Activated B cell treated with CpG ODN at 0.5 μM for 24 hours (primary cell): ENCODE data around the gene HSP90AB1. TPM values are rescaled to one million over a fixed set of nuclear protein-coding genes. Genes with fewer than 3 reads are reported as not detected.

Experiments
- ATAC-seq: fragments of 200-7000 bp; cut with Tn5 transposase; one replicate; pipeline ENCODE4 v1.10.0; 2021; ENCODE audit warnings: low read depth, mild to moderate bottlenecking, moderate library complexity
- CTCF ChIA-PET: fragments of 350-600 bp; sonication (Branson Sonifier 250); formaldehyde crosslinking; loops from one replicate; lab custom pipeline; 2021; ENCODE audit warnings: antibody characterized with exemption; lab: Charles Lee
- POLR2A ChIA-PET: fragments of 350-600 bp; sonication (Branson Sonifier 250); formaldehyde crosslinking; loops from one replicate; lab custom pipeline; 2021; ENCODE audit warnings: antibody characterized with exemption; lab: Charles Lee
- DNase-seq: peaks from one replicate; pipeline ENCODE4 v3.0.0; 2022
- H3K27ac Mint-ChIP-seq: one replicate; pipeline ENCODE4 v1.8.0; 2020; ENCODE audit warnings: mixed read lengths
- H3K27me3 Mint-ChIP-seq: one replicate; pipeline ENCODE4 v1.8.0; 2021; ENCODE audit warnings: mixed read lengths
- H3K36me3 Mint-ChIP-seq: one replicate; pipeline ENCODE4 v1.8.0; 2021; ENCODE audit warnings: low read depth, mixed read lengths
- H3K4me1 Mint-ChIP-seq: one replicate; pipeline ENCODE4 v1.8.0; 2021; ENCODE audit warnings: mixed read lengths
- H3K4me3 Mint-ChIP-seq: one replicate; pipeline ENCODE4 v1.8.0; 2020; ENCODE audit warnings: mild to moderate bottlenecking, mixed read lengths
- H3K9me3 Mint-ChIP-seq: one replicate; pipeline ENCODE4 v1.8.0; 2020; ENCODE audit warnings: mixed read lengths
- CTCF ChIP-seq: fragments of 200-600 bp; IDR thresholded peaks from one replicate; pipeline ENCODE4 v1.8.0; 2022; ENCODE audit warnings: antibody characterized with exemption, mild to moderate bottlenecking
- intact Hi-C: fragments of 100-400 bp; cut with micrococcal nuclease; formaldehyde crosslinking; loops from one replicate; pipeline ENCODE4 v1.15.1; 2024
- total RNA-seq: library from RNA; stranded (reverse); gene quantifications from 2 replicates; pipeline ENCODE4 v1.2.3, GENCODE V29; 2022

The HSP90AB1 gene
- total RNA-seq, 1 donor from 2014 or later, result 1,222 TPM

GRCh38 chr6:44248579-44248978 is 1.7 kb downstream of the HSP90AB1 start:
- Mint-ChIP-seq H3K27me3 (no peaks in the 10 kb centered on the region), H3K4me1 (peaks cover 71% of the 10 kb centered on the region), H3K27ac (peak overlapping the region; percentile 99), H3K9me3 (no peaks in the 10 kb centered on the region), H3K36me3 (peaks cover 70% of the 10 kb centered on the region), H3K4me3 (peak overlapping the region; percentile 99)
- CTCF ChIA-PET, result interaction anchor here (1.9 to 4.7 kb wide), 3 partner anchors 8 to 12 kb away, joined by 5 to 31 read pairs (median 11); partner anchors contain the start of gene SLC35B2
- intact Hi-C loops, result loop anchor here (10.0 kb wide), 1 partner anchor 474 kb away; the partner anchor contains the start of gene VEGFA
- DNase-seq (no peak), ATAC-seq (no peak)
- no peak for TF ChIP-seq CTCF
- POLR2A ChIA-PET, result interaction anchor here (0.7 to 9.4 kb wide), 5 partner anchors 12 to 619 kb away, joined by 3 to 549 read pairs (median 8); partner anchors contain the start of genes AARS2, GTPBP2, NFKBIE and SLC35B2

GRCh38 chr6:44249082-44249748 is 2.3 kb downstream of the HSP90AB1 start:
- Mint-ChIP-seq H3K27me3 (no peaks in the 10 kb centered on the region), H3K9me3 (no peaks in the 10 kb centered on the region), H3K4me3 (peak overlapping the region; percentile 99), H3K4me1 (peaks cover 76% of the 10 kb centered on the region), H3K36me3 (peaks cover 75% of the 10 kb centered on the region), H3K27ac (peak overlapping the region; percentile 99)
- intact Hi-C loops, result loop anchor here (10.0 kb wide), 1 partner anchor 474 kb away; the partner anchor contains the start of gene VEGFA
- POLR2A ChIA-PET, result interaction anchor here (9.4 kb wide), 1 partner anchor 11 kb away, joined by 549 read pairs; the partner anchor contains the start of genes NFKBIE and SLC35B2
- ATAC-seq (no peak), DNase-seq (no peak)
- CTCF ChIA-PET, result no interaction called here
- TF ChIP-seq CTCF, result no peak

- no peaks in the 10 kb centered on the region for H3K9me3 Mint-ChIP-seq
- DNase-seq (no peak), ATAC-seq (no peak)
- peaks cover 84% of the 10 kb centered on the region for H3K36me3 Mint-ChIP-seq
- ChIA-PET POLR2A (interaction anchor here (0.7 to 9.4 kb wide), 2 partner anchors 10 to 51 kb away, joined by 4 to 549 read pairs; partner anchors contain the start of genes NFKBIE and SLC35B2), CTCF (no interaction called here)
- H3K4me3 Mint-ChIP-seq, result peak overlapping the region; percentile 99
- intact Hi-C loops, result no loop called here
- peaks cover 83% of the 10 kb centered on the region for H3K4me1 Mint-ChIP-seq
- H3K27ac Mint-ChIP-seq, result peak overlapping the region; percentile 99
- TF ChIP-seq CTCF, result no peak
- no peaks in the 10 kb centered on the region for H3K27me3 Mint-ChIP-seq
Measured at GRCh38 chr6:44250067-44250717, 3.3 kb downstream of the HSP90AB1 start.

GRCh38 chr6:44250718-44251123 is 3.8 kb downstream of the HSP90AB1 start:
- DNase-seq, result no peak
- Mint-ChIP-seq H3K9me3 (no peaks in the 10 kb centered on the region), H3K27ac (peak overlapping the region; percentile 99), H3K36me3 (peaks cover 90% of the 10 kb centered on the region), H3K4me1 (peaks cover 83% of the 10 kb centered on the region), H3K27me3 (no peaks in the 10 kb centered on the region), H3K4me3 (no peak overlapping the region)
- ATAC-seq, result no peak
- ChIA-PET CTCF (interaction anchor here (1.3 to 1.6 kb wide), 2 partner anchors 12 to 13 kb away, joined by 3 to 5 read pairs; no protein-coding TSS in a partner anchor), POLR2A (interaction anchor here (0.7 to 1.5 kb wide), 2 partner anchors 14 to 51 kb away, joined by 4 to 8 read pairs; no protein-coding TSS in a partner anchor)
- intact Hi-C loops, result no loop called here
- TF ChIP-seq CTCF, result no peak
